Astrocyte (in vitro differentiated cells and primary cell): Measurements from ENCODE around the gene RAB6B.

ENCODE experiments used
- CTCF ChIP-seq: IDR thresholded peaks from 2 replicates; pipeline ENCODE4 v1.5.1; 2011; ENCODE audit warnings: low read depth, mild to moderate bottlenecking, inconsistent platforms, low read length, moderate library complexity; ENCODE audit not compliant: insufficient read depth
- EZH2 ChIP-seq: IDR thresholded peaks from 2 replicates; pipeline ENCODE4 v1.6.1; 2012; ENCODE audit warnings: mild to moderate bottlenecking, low read length, inconsistent platforms; ENCODE audit not compliant: insufficient read depth

- TF ChIP-seq EZH2, result no peak
- no peak for TF ChIP-seq CTCF
Observed at GRCh38 chr3:133851931-133852330, 43.8 kb downstream of the RAB6B start.
